ENCODE measurements around the gene CDK11B.
A peak's percentile ranks its signal among the peaks of the same experiment; 100 is the strongest.

The CDK11B gene

DNA sequence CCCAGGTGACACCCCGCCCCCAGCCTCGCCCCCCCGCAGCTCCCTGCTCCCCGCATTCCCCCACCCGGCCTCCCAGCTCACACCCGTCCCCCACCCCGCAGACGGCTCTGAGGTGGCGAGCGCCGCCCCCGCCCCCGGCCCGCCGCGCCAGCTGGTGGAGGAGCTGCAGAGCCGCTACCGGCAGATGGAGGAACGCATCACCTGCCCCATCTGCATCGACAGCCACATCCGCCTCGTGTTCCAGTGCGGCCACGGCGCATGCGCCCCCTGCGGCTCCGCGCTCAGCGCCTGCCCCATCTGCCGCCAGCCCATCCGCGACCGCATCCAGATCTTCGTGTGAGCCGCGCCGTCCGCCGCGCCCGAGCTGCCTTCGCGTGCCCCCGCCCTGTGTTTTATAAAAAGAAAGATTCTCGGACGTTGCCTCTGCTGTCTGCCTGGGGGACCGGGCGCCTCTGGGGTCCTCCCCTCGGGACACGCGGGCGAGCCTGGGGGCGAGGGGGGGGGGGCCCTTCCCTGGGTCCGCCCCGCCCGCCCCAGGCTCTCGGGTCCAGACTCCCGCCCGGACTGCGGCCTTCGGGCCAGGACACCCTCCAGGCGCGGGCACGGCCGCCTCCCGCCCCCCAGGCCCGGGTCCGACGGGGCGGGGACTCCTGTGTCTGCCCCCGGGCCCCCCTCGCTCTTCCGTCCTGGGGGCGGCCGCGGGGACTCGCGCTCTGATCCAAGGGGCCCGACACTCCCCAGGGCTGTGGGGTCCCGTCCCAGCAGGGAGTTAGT, 28.4 kb downstream of the CDK11B start:
- no peak for DNase-seq (ENCODE audit: low read depth)
- no peak overlapping the region for H3K4me3 ChIP-seq (ENCODE audit: low read depth, low read length)

GRCh38 chr1:1629430-1630190, 29.2 kb downstream of the CDK11B start:
- H3K4me3 ChIP-seq (ENCODE audit: low read depth, low read length), result no peak overlapping the region
- no peak for DNase-seq (ENCODE audit: low read depth)

GRCh38 chr1:1628754-1629429, 29.9 kb downstream of the CDK11B start:
- DNase-seq (ENCODE audit: low read depth), result no peak
- no peak overlapping the region for H3K4me3 ChIP-seq (ENCODE audit: low read depth, low read length)

DNA sequence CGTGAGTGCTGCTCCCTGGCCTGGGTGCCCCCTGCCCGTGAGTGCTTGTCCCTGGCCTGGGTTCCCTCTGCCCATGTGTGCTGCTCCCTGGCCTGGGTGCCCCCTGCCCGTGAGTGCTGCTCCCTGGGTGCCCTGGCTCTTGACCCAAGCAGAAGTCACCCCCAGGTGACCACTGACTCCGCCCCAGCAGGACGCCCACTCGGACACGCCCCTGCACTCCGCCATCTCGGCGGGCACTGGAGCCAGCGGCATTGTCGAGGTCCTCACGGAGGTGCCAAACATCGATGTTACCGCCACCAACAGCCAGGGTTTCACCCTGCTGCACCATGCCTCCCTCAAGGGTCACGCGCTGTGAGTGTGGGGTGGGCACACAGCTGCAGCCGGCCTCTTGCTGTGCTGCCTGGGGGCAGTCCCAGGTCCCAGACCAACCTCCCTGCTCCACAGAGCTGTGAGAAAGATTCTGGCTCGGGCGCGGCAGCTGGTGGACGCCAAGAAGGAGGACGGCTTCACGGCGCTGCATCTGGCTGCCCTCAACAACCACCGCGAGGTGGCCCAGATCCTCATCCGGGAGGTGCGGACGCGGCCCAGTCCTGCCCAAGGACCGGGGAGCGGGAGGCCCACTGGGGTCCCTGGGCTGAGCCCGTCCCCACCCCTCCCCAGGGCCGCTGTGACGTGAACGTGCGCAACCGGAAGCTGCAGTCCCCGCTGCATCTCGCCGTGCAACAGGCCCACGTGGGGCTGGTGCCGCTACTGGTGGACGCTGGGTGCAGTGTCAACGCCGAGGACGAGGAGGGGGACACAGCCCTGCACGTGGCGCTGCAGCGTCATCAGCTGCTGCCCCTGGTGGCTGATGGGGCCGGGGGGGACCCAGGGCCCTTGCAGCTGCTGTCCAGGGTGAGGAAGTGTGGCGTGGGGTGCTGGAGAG, 30.7 kb downstream of the CDK11B start:
- no peak overlapping the region for H3K4me3 ChIP-seq (ENCODE audit: low read depth, low read length)
- DNase-seq (ENCODE audit: low read depth), result no peak

DNA sequence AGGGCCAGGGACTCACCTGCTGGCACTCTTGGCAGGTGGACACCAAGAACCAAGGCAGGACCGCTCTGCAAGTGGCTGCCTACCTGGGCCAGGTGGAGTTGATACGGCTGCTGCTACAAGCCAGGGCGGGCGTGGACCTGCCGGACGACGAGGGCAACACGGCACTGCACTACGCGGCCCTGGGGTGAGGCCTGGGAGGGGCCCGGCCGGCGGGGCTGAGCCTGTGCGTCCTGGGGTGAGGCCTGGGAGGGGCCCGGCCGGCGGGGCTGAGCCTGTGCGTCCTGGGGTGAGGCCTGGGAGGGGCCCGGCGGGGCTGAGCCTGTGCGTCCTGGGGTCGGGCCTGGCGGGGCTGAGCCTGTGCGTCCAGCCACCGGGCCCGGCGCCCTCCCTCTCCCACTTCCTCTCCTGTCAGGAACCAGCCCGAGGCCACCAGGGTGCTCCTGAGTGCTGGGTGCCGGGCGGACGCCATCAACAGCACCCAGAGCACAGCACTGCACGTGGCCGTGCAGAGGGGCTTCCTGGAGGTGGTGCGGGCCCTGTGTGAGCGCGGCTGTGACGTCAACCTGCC, 31.5 kb downstream of the CDK11B start:
- no peak for DNase-seq (ENCODE audit: low read depth)
- no peak overlapping the region for H3K4me3 ChIP-seq (ENCODE audit: low read depth, low read length)

- no peak overlapping the region for H3K4me3 ChIP-seq (ENCODE audit: low read depth, low read length)
- no peak for DNase-seq (ENCODE audit: low read depth)
Observed at GRCh38 chr1:1626207-1627141, 32.3 kb downstream of the CDK11B start.

DNA sequence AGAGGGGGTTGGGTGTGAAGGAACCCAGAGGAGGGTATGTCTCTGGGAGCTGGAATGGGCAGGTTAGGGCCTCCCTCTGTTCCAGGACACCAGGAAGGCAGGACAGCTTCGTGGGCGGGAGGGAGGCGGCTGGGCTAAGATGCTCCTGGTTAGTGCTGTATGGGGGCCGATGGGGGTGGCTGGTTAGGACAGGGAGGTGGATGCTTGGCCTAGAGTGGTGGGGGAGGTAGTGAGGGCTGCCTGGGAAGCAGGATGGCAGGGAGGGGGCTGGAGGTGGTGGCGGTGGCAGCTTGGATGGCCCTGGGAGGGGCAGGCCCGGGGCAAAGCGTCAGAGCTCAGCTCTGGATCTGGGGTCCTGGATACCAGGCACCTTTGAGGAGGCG, 33.0 kb downstream of the CDK11B start:
- no peak overlapping the region for H3K4me3 ChIP-seq (ENCODE audit: low read depth, low read length)
- no peak for DNase-seq (ENCODE audit: low read depth)

GRCh38 chr1:1625404-1625775, 33.4 kb downstream of the CDK11B start:
- DNase-seq (ENCODE audit: low read depth), result no peak
- no peak overlapping the region for H3K4me3 ChIP-seq (ENCODE audit: low read depth, low read length)

GRCh38 chr1:1624443-1625403, 34.1 kb downstream of the CDK11B start:
- DNase-seq (ENCODE audit: low read depth), result no peak
- no peak overlapping the region for H3K4me3 ChIP-seq (ENCODE audit: low read depth, low read length)

DNA sequence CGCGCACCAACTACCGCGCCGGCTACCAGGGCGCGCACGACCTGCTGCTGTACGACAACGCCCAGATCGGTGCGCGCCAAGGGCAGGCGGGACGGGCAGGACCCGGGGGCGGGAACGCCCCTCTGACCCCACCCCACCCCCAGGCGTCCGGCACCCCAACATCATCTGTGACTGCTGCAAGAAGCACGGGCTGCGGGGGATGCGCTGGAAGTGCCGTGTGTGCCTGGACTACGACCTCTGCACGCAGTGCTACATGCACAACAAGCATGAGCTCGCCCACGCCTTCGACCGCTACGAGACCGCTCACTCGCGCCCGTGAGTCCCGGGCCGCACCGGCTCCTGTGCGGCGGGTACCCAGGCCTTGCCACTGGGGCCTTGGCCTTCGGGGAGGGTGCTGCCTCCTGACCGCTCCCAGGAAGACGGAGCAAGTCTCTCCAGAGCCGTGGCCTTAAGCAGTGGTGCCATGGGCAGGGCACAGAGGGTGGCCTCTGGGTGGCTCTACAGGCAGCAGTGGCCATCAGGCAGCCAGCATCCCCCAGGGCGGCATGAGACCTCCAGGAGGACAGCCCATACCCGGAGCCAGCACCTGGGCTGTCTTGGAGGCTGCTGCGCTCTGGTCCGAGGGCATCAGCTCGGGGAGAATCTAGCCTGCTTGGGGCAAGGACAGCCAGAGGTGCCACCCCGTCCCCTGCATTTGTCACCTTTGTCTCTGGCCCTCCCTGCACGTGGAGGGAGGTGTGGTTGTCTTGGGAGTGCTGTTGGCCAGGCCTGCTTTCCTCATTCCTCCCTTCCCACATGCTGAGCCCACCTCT, 35.0 kb downstream of the CDK11B start:
- DNase-seq (ENCODE audit: low read depth), result no peak
- no peak overlapping the region for H3K4me3 ChIP-seq (ENCODE audit: low read depth, low read length)

- H3K4me3 ChIP-seq (ENCODE audit: low read depth, low read length), result no peak overlapping the region
- DNase-seq (ENCODE audit: low read depth), result no peak
Observed at GRCh38 chr1:1623181-1623630, 35.6 kb downstream of the CDK11B start.

- no peak for DNase-seq (ENCODE audit: low read depth)
- no peak overlapping the region for H3K4me3 ChIP-seq (ENCODE audit: low read depth, low read length)
Observed at GRCh38 chr1:1622788-1623094, 36.1 kb downstream of the CDK11B start.

GRCh38 chr1:1622010-1622787, 36.6 kb downstream of the CDK11B start:
- H3K4me3 ChIP-seq (ENCODE audit: low read depth, low read length), result no peak overlapping the region
- peak; percentile 32 for DNase-seq (ENCODE audit: low read depth)

DNA sequence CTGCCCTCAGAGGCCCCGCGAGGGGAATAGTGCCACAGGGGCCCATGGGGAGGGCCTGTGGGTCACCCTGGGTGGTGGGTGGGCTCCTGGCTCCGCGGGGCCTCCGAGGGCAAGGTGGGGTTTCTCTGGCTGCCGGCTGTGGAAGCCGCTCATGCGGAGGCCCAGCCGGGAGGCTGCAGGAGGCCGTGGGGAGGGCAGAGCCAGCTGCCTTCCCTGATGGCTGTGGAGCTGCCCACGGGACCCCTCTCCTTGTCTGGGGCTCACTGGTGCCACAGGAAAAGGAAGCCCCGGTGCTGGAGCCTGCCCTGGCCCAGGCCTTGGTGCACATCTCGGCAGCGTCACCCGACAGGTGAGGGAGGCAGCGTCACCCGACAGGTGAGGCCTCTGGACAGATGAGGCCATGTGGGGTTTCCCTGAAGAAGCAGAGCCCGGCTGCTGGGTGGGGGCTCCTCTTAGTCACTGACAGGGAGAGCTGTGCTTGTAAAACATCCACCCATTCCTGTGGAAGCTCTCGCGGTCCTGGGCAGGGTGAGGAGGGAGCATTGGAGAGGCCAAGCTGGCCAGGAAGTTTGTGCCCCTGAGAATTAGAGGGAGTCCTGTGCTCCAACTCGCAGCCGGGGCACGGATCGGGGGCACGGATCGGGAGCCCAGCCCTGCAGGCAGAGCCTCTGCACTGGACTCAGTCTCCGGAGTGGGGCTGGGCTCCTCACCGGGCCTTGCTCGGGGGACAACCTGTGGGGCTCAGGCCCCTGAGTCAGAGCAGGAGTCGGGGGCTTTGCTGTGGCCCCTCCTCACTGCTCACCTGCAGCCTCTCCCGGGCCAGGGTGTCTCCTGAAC, 37.4 kb downstream of the CDK11B start:
- no peak for DNase-seq (ENCODE audit: low read depth)
- H3K4me3 ChIP-seq (ENCODE audit: low read depth, low read length), result no peak overlapping the region
